ENCODE results near the gene FHL3.
A peak's percentile ranks its signal among the peaks of the same experiment; 100 is the strongest.
"Not testable (repeated sequence)": the region's sequence is repeated elsewhere in the genome, so short reads cannot be mapped to it uniquely, and the experiment has no call there.

FHL3 gene

DNA sequence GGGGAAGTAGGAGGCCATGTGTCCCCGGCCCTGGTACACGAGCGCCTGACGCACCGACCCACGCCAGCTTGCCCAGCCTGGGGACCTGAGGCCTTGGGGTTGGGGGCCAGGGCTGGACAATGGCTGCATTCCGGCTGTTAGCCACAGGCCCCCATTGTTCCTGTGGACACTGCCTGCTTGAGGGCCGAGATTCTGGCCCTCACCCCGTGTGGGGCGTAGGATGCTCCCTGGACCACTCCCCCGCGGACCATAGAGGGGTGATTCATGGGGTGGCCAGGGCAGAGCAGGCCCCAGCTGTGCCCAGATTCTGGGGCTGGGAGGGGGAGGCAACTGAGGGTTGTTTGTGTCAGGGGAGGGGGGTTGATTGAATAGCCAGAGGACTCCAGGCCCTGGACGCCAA is 29.6 kb upstream of the FHL3 start:
- TF ChIP-seq, protein P1, sequence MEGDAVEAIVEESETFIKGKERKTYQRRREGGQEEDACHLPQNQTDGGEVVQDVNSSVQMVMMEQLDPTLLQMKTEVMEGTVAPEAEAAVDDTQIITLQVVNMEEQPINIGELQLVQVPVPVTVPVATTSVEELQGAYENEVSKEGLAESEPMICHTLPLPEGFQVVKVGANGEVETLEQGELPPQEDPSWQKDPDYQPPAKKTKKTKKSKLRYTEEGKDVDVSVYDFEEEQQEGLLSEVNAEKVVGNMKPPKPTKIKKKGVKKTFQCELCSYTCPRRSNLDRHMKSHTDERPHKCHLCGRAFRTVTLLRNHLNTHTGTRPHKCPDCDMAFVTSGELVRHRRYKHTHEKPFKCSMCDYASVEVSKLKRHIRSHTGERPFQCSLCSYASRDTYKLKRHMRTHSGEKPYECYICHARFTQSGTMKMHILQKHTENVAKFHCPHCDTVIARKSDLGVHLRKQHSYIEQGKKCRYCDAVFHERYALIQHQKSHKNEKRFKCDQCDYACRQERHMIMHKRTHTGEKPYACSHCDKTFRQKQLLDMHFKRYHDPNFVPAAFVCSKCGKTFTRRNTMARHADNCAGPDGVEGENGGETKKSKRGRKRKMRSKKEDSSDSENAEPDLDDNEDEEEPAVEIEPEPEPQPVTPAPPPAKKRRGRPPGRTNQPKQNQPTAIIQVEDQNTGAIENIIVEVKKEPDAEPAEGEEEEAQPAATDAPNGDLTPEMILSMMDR (IDR thresholded peaks at IDR 0.05; ENCODE audit: borderline replicate concordance, control extremely low read depth, extremely low read depth, insufficient read depth, missing control alignments): no peak
- in situ Hi-C loops (cut with MboI; ENCODE audit: low sequenced_read_pairs, unreplicated experiment): loop anchor here (25.0 kb wide), 1 partner anchor 777 kb away; no protein-coding TSS in a partner anchor
- DNase-seq (ENCODE audit: low spot score): no peak

DNA sequence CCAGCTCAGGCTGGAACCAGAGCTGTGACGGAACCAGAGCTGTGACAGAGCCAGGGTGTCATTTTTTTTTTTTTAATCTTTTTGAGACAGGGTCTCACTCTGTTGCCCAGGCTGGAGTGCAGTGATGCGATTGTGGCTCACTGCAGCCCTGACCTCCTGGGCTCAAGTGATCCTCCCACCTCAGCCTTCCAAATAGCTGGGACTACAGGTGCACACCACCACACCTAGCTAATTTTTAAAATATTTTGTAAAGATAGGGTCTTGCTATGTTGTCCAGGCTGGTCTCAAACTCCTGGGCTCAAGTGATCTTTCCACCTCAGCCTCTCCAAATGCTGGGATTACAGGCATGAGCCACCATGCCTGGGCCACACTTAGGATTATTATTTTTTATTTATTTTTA is 27.7 kb upstream of the FHL3 start:
- in situ Hi-C loops (cut with MboI; ENCODE audit: low sequenced_read_pairs, unreplicated experiment): loop anchor here (25.0 kb wide), 1 partner anchor 779 kb away; no protein-coding TSS in a partner anchor
- DNase-seq (ENCODE audit: low spot score): not testable (repeated sequence)

DNA sequence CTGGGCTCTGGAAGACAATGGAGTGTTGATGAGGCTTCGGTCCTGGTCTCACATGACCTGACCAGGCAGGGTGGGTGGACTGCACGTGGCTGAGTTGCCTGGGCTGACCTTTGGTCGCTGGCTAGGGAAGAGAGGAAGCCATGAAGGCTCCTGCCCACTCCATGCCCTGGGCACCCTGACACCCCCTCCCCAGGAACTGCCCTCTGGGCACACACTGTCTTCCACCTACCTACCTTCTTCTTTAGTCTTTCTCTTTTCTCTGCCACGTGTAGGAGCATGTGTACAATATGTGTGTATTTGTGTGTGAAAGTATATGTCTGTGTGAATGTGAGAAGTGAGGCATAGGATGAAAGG is 26.2 kb upstream of the FHL3 start:
- no peak for DNase-seq (ENCODE audit: low spot score)
- TF ChIP-seq, protein P1 (IDR thresholded peaks at IDR 0.05; ENCODE audit: borderline replicate concordance, control extremely low read depth, extremely low read depth, insufficient read depth, missing control alignments): no peak
- in situ Hi-C loops (cut with MboI; ENCODE audit: low sequenced_read_pairs, unreplicated experiment): loop anchor here (25.0 kb wide), 1 partner anchor 781 kb away; no protein-coding TSS in a partner anchor

DNA sequence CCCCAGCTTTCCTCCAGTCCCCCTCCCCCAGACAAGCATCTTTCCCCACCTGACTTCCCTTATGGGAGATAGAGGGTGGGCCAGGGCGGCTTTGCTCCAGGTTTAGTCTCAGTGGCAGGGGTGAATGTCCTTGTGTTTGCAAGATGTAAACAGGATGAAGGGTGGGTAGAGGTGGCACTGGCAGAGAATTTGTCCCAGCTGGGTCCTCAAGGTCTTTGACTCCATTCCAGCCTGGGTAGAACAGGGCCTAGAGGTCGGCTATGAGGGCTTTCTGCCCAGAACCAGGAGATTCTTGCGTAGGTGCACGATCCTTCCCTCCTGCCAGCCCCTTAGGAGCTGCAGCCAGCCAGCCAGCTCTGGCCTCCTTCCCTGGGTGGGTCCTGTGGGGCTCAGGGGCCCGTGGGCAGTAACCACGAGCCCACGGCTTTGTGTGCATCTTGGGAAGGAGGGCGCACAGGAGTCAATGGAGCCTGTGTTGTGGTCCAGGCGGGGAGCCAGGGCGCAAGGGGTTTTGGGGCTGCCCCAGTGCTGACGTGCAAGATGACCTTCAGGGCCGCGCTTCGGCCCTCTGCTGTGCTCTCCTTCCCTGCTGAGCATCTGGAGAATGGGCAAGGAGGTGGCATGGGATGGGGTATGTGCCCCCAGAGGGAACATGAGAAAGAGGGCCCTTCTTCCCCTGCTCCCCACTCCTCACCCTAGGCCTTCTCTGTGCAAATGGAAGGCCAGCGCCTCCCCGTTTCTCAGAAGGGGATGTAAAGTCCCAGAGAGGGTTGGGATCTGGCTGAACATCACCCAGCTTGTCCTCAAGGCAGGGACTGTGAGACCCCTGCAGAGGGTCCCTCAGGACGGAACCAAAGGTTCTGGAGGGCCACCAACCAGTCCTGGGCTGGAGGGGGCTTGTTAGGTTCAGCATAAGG is 25.5 kb upstream of the FHL3 start:
- in situ Hi-C loops (cut with MboI; ENCODE audit: low sequenced_read_pairs, unreplicated experiment): loop anchor here (25.0 kb wide), 1 partner anchor 781 kb away; no protein-coding TSS in a partner anchor
- DNase-seq (ENCODE audit: low spot score): peak; percentile 27
- TF ChIP-seq, protein P1 (IDR thresholded peaks at IDR 0.05; ENCODE audit: borderline replicate concordance, control extremely low read depth, extremely low read depth, insufficient read depth, missing control alignments): no peak

DNA sequence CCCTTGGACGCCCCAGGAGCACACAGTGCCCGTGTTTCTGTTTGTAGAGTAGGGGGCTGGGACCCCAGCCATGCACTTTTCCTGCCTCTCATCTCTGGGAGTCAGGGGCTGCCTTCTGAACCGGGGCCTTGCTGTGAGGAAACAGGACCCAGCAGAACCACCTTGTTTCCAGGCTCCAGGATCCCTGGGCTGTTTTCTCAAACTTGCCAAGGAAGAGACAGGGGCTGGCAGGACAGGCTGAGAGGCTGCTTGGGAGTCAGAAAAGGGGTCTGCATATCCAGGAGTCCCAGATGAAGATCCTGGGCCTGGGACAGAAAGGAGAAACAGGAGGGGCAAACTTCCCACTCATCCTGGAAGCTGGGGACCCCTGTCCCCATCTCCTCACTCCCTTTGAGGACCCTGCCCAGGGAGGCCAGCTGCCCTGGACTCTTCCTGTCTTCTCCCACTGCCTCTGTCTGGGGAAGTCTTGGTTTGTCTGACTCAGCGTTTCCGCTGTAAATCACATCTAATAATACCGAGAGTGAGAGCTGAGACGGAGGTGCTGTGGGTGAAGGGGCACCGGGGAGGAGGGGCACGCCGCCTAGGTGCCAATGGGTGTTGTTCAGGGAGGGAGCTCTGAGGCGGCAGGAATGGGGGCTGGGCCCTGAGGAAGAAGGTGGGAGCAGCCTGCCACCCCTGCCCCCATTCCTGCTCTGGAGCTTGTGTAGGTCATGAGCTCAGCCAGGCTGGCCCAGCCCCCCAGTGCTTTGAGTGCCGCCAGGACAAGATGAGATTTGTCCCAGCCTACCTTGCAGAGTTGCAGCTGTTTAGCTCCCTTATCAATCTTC is 24.6 kb upstream of the FHL3 start:
- in situ Hi-C loops (cut with MboI; ENCODE audit: low sequenced_read_pairs, unreplicated experiment): loop anchor here (10.0 to 25.0 kb wide), 2 partner anchors 555 to 782 kb away; no protein-coding TSS in a partner anchor
- TF ChIP-seq, protein P1 (IDR thresholded peaks at IDR 0.05; ENCODE audit: borderline replicate concordance, control extremely low read depth, extremely low read depth, insufficient read depth, missing control alignments): no peak
- DNase-seq (ENCODE audit: low spot score): peak; percentile 80

DNA sequence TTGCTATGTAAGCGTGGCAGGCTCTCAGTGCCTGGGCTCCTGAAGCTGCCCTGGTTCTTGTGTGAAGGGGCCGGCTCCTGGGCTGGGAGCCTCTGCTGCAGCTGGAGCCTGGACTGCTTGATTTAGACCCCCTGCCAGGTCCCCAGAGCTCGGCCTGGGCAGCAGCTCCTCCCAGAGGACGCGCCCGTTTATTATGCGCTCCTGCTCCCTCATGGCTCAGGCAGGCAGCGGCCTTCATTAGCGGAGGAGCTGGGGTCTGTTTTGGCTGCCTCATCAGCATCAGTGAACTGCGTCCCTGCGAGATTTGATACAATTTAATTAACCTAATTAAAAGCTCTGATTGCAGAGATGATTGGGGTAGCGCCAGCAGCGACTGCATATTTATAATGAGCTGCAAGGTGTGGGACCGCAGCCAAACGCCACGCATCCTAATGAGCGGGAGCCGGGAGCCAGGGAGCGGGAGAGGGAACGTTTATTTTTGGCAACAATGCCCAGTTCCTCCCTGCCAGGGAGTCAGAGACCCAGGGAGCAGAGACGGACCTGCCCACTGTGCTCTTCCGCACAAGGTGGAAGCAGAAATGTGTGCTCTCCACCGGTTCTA is 23.9 kb upstream of the FHL3 start:
- DNase-seq (ENCODE audit: low spot score): no peak
- TF ChIP-seq, protein P1 (IDR thresholded peaks at IDR 0.05; ENCODE audit: borderline replicate concordance, control extremely low read depth, extremely low read depth, insufficient read depth, missing control alignments): no peak
- in situ Hi-C loops (cut with MboI; ENCODE audit: low sequenced_read_pairs, unreplicated experiment): loop anchor here (10.0 to 25.0 kb wide), 2 partner anchors 556 to 783 kb away; no protein-coding TSS in a partner anchor

Measured in GM13976 (cell line).